K562 (cell line): Measurements from ENCODE around the gene PGPEP1. TPM values are rescaled to one million over a fixed set of nuclear protein-coding genes. Genes with fewer than 3 reads are reported as not detected.
A peak's percentile ranks its signal among the peaks of the same experiment; 100 is the strongest.

ENCODE experiments used
- CBFA2T3 ChIP-seq: fragments of 450-650 bp; IDR thresholded peaks from 2 replicates; pipeline ENCODE4 v1.6.1; 2017
- E2F3 ChIP-seq: fragments of 250-450 bp; sonication (Bioruptor Pico); IDR thresholded peaks from 2 replicates; pipeline ENCODE4 v1.4.0; 2020; ENCODE audit warnings: mild to moderate bottlenecking
- GABPB2 ChIP-seq: fragments of 250-450 bp; sonication (Bioruptor Pico); conservative IDR thresholded peaks from 2 replicates; pipeline ENCODE4 v1.5.1; 2021; ENCODE audit warnings: mild to moderate bottlenecking
- HDAC3 ChIP-seq: fragments of 450-650 bp; IDR thresholded peaks from 2 replicates; pipeline ENCODE4 v1.6.1; 2018; ENCODE audit warnings: borderline replicate concordance, mild to moderate bottlenecking, moderate library complexity; ENCODE audit not compliant: partially characterized antibody
- HEY1 ChIP-seq: fragments of 250-450 bp; sonication (Bioruptor Pico); IDR thresholded peaks from 2 replicates; pipeline ENCODE4 v1.5.0; 2020; ENCODE audit warnings: mild to moderate bottlenecking, moderate library complexity, borderline replicate concordance
- HNRNPK ChIP-seq: fragments of 200-400 bp; formaldehyde crosslinking; IDR thresholded peaks from one replicate; pipeline ENCODE4 v1.6.1; 2018; ENCODE audit warnings: mild to moderate bottlenecking, low read depth, low read length; ENCODE audit not compliant: poor library complexity, severe bottlenecking
- KAT7 ChIP-seq: sonication (generic); formaldehyde crosslinking; IDR thresholded peaks from 2 replicates; pipeline ENCODE4 v1.8.0; 2022; ENCODE audit warnings: missing genetic modification reagents, mild to moderate bottlenecking, borderline replicate concordance
- MEF2A ChIP-seq: IDR thresholded peaks from 2 replicates; pipeline ENCODE4 v1.6.1; 2011; ENCODE audit warnings: low read depth, mild to moderate bottlenecking, low read length, moderate library complexity; ENCODE audit not compliant: control insufficient read depth
- NEUROD1 ChIP-seq: fragments of 150-350 bp; IDR thresholded peaks from 2 replicates; pipeline ENCODE4 v1.6.1; 2014; ENCODE audit warnings: borderline replicate concordance, low read length, low read depth; ENCODE audit not compliant: partially characterized antibody
- NKRF ChIP-seq: fragments of 450-650 bp; IDR thresholded peaks from 2 replicates; pipeline ENCODE4 v1.6.1; 2016; ENCODE audit warnings: borderline replicate concordance
- NR2C2 ChIP-seq, 2 experiments: fragments of 200-800 bp in 1 of 2; sonication (Bioruptor generic) in 1 of 2; sonication (generic) in 1 of 2; formaldehyde crosslinking in 1 of 2; IDR thresholded peaks; 2 replicates each; pipeline versions ENCODE4 v1.6.1 to v1.8.0; 2016 to 2022; ENCODE audit warnings: mild to moderate bottlenecking in 1 of 2, missing compliant biosample characterization in 1 of 2, missing genetic modification characterization in 1 of 2, missing genetic modification reagents in 1 of 2
- RBM14 ChIP-seq: fragments of 200-400 bp; formaldehyde crosslinking; IDR thresholded peaks from 2 replicates; pipeline ENCODE4 v1.6.1; 2018; ENCODE audit warnings: low read depth, mild to moderate bottlenecking, low read length, moderate library complexity, borderline replicate concordance; ENCODE audit not compliant: insufficient read depth
- RUNX1 ChIP-seq: sonication (generic); IDR thresholded peaks from 2 replicates; pipeline ENCODE4 v1.6.1; 2016; ENCODE audit warnings: antibody characterized with exemption, low read depth
- TSC22D4 ChIP-seq: fragments of 450-650 bp; IDR thresholded peaks from 2 replicates; pipeline ENCODE4 v1.6.1; 2016; ENCODE audit warnings: missing genetic modification characterization, missing biosample characterization, control low read depth
- ZBTB26 ChIP-seq: fragments of 450-650 bp; formaldehyde crosslinking; IDR thresholded peaks from 2 replicates; pipeline ENCODE4 v1.4.0; 2022; ENCODE audit warnings: missing genetic modification characterization
- ZBTB5 ChIP-seq: fragments of 450-650 bp; IDR thresholded peaks from 2 replicates; pipeline ENCODE4 v1.6.1; 2017; ENCODE audit warnings: antibody characterized with exemption
- ZNF232 ChIP-seq: sonication (generic); formaldehyde crosslinking; IDR thresholded peaks from 2 replicates; pipeline ENCODE4 v1.8.0; 2022; ENCODE audit warnings: mild to moderate bottlenecking, missing genetic modification reagents
- ZNF274 ChIP-seq: IDR thresholded peaks from 2 replicates; pipeline ENCODE4 v1.6.1; 2011; ENCODE audit warnings: low read depth, mild to moderate bottlenecking, low read length, moderate library complexity, borderline replicate concordance
- ZNF449 ChIP-seq: fragments of 250-450 bp; sonication (Bioruptor Pico); IDR thresholded peaks from 2 replicates; pipeline ENCODE4 v1.8.0; 2022; ENCODE audit warnings: moderate library complexity, mild to moderate bottlenecking, inconsistent platforms
- polyA plus RNA-seq, 8 experiments: library from polyadenylated mRNA; depleted of rRNA in 4 of 8; stranded (reverse) in 5 of 8; unstranded in 3 of 8; fragments of >200 nt; fragmentation: Nextera tagmentation in 2 of 8; fragmentation: Illumina TruSeq in 1 of 8; extraction: Ambion mirVana in 2 of 8; extraction: Trizol in 1 of 8; gene quantifications; 2 replicates each; pipeline versions ENCODE4 v1.2.1 to v1.2.3, GENCODE V29; 2011 to 2014; ENCODE audit warnings: inconsistent platforms in 1 of 8, missing spikeins in 1 of 8
- total RNA-seq, 7 experiments: library from RNA; depleted of rRNA in 6 of 7; stranded (reverse); fragments of >200 nt in 6 of 7; fragmentation: Illumina TruSeq in 2 of 7; extraction: Trizol in 2 of 7; gene quantifications; 2 replicates each; pipeline versions ENCODE4 v1.2.1 to v1.2.3, GENCODE V29; 2011 to 2021; ENCODE audit warnings: low replicate concordance in 1 of 7

The PGPEP1 gene
- total and polyA plus RNA-seq, 9 of the 15 experiments (the other 6 are each of a cell fraction or from before 2014, with no cell fraction given): 10.0 to 69.6 (median 33.5) TPM

- TF ChIP-seq HDAC3: no peak
- TF ChIP-seq NEUROD1: no peak
- TF ChIP-seq MEF2A: no peak
- TF ChIP-seq NR2C2 (CRISPR knock-in tag; IDR thresholded peaks at IDR 0.05): no peak; the same call in 1 of the 2 replicates
- TF ChIP-seq NR2C2 (tag; IDR thresholded peaks at IDR 0.05): 0 out of 2 replicates have a peak, but pooled peaks have one; percentile 38
- no peak for TF ChIP-seq RUNX1
- no peak for TF ChIP-seq TSC22D4 (tag)
- peak; percentile 76 for TF ChIP-seq CBFA2T3
- TF ChIP-seq NKRF: 0 out of 2 replicates have a peak, but pooled peaks have one; percentile 19
- TF ChIP-seq E2F3 (CRISPR knock-in tag): no peak
- no peak for TF ChIP-seq GABPB2
- TF ChIP-seq ZNF449 (CRISPR knock-in tag): peak; percentile 63; the same call in 1 of the 2 replicates
- no peak for TF ChIP-seq ZNF274
- no peak for TF ChIP-seq ZBTB26 (CRISPR knock-in tag)
- no peak for TF ChIP-seq ZNF232
- no peak for TF ChIP-seq RBM14
- no peak for TF ChIP-seq ZBTB5
- no peak for TF ChIP-seq HNRNPK
- TF ChIP-seq HEY1: no peak
- TF ChIP-seq KAT7 (CRISPR knock-in tag): peak; percentile 47
Observed at GRCh38 chr19:18317961-18318800, 22.2 kb upstream of the PGPEP1 start (continued).
